ENCODE results near the gene WDR6.

WDR6 gene

GRCh38 chr3:49007068-49007770 is at the start of gene WDR6:
WDR6 (plus strand) TSS chr3:49007391; CDS start chr3:49007432, 41 bp downstream.
- DNase-seq, result peak; percentile 97

GRCh38 chr3:48960841-48961413 is 46.3 kb upstream of the WDR6 start:
- no peak for DNase-seq

GRCh38 chr3:48962340-48962739 is 44.9 kb upstream of the WDR6 start:
- no peak for DNase-seq

GRCh38 chr3:48962939-48963338 is 44.3 kb upstream of the WDR6 start:
- DNase-seq, result no peak

GRCh38 chr3:48963591-48963990 is 43.6 kb upstream of the WDR6 start:
- no peak for DNase-seq

- DNase-seq, result no peak
These were observed 40.8 kb upstream of the WDR6 start for GRCh38 chr3:48966367-48966766.

GRCh38 chr3:48966876-48967361 is 40.3 kb upstream of the WDR6 start:
- DNase-seq, result no peak

- DNase-seq, result no peak
These were observed 36.6 kb upstream of the WDR6 start for GRCh38 chr3:48970586-48970985.

GRCh38 chr3:48974076-48974864 is 32.9 kb upstream of the WDR6 start:
- DNase-seq, result no peak

GRCh38 chr3:48979451-48979850 is 27.7 kb upstream of the WDR6 start:
- no peak for DNase-seq

GRCh38 chr3:48980295-48980694 is 26.9 kb upstream of the WDR6 start:
- no peak for DNase-seq

GRCh38 chr3:48982016-48982415 is 25.2 kb upstream of the WDR6 start:
- no peak for DNase-seq

GRCh38 chr3:48982686-48983085 is 24.5 kb upstream of the WDR6 start:
- no peak for DNase-seq

GRCh38 chr3:48983096-48983495 is 24.1 kb upstream of the WDR6 start:
- DNase-seq, result no peak

- DNase-seq, result no peak
These were observed 22.5 kb upstream of the WDR6 start for GRCh38 chr3:48984663-48985062.

GRCh38 chr3:48985831-48986376 is 21.3 kb upstream of the WDR6 start:
- no peak for DNase-seq

GRCh38 chr3:48989126-48989795 is 17.9 kb upstream of the WDR6 start:
- no peak for DNase-seq

- peak; percentile 89 for DNase-seq
These were observed 17.2 kb upstream of the WDR6 start, which contains the start of gene P4HTM for GRCh38 chr3:48989796-48990635. P4HTM (plus strand) TSS chr3:48990241; CDS start chr3:48990257, 16 bp downstream.

- no peak for DNase-seq
These were observed 16.3 kb upstream of the WDR6 start for GRCh38 chr3:48990636-48991469.

- no peak for DNase-seq
These were observed 15.2 kb upstream of the WDR6 start for GRCh38 chr3:48991851-48992545.
